Mucosa of gallbladder (tissue), 1 donor: Measurements from ENCODE around the gene AMER2. TPM values are rescaled to one million over a fixed set of nuclear protein-coding genes. Genes with fewer than 3 reads are reported as not detected.

Experiments
- total RNA-seq: library from RNA; stranded (reverse); gene quantifications from one replicate; pipeline ENCODE4 v1.2.1, GENCODE V29; 2021
- donor health status: DM: no; HTN: no; CAD: no.

AMER2 gene
- total RNA-seq, 1 donor from 2014 or later: not detected

Other genes starting within 250 kb of the AMER2 start
- gene PABPC3, start 76.2 kb downstream of the AMER2 start, total RNA-seq: 0.14 TPM
- gene MTMR6, start 115.2 kb upstream of the AMER2 start, total RNA-seq: 14.0 TPM
- gene NUP58, start 129.3 kb upstream of the AMER2 start, total RNA-seq: 34.0 TPM
- gene ATP8A2, start 199.7 kb upstream of the AMER2 start, total RNA-seq: 0.29 TPM